Activated CD8-positive, alpha-beta memory T cell treated with anti-CD3 and anti-CD28 coated beads for 4 hours (primary cell): ENCODE data around the gene PTPRN2.

Experiments
- DNase-seq, 2 donors: peaks; one replicate each; pipeline ENCODE4 v3.0.0-alpha.2; 2020; ENCODE audit warnings: low read depth in 2 of 2

PTPRN2 gene

DNA sequence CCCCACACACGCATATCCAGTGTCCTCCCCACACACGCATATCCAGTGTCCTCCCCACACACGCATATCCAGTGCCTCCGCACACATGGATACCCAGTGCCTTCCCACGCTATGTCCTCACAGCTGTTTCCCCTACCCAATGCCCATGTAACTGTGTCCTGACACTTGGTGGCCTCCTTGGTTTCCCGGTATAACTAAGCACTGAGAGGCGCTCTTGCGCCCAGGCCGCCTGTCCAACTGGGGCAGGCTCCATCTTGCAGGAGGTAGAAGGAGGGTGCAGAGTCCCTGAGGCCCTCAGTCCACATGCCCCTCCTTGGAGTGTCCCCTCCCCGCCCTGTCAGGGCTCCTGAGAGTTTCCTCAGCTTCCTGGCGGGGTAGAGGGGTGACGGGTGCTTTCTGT, 715.2 kb downstream of the PTPRN2 start:
- DNase-seq: no peak

DNA sequence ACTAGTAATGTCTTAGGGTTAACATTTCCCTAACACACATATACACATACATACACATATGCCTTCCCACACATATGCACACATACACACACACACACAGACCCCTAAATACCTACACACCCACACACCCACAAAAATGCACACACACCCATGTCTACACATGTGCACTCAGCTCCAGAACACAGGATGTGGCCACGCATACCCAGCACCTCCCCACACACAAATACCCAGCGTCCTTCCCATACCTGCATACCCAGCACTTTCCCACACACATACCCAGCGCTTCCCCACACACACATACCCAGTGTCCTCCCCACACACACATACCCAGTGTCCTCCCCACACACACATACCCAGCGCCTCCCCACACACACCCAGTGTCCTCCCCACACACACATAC, 715.9 kb downstream of the PTPRN2 start:
- DNase-seq: no peak

DNA sequence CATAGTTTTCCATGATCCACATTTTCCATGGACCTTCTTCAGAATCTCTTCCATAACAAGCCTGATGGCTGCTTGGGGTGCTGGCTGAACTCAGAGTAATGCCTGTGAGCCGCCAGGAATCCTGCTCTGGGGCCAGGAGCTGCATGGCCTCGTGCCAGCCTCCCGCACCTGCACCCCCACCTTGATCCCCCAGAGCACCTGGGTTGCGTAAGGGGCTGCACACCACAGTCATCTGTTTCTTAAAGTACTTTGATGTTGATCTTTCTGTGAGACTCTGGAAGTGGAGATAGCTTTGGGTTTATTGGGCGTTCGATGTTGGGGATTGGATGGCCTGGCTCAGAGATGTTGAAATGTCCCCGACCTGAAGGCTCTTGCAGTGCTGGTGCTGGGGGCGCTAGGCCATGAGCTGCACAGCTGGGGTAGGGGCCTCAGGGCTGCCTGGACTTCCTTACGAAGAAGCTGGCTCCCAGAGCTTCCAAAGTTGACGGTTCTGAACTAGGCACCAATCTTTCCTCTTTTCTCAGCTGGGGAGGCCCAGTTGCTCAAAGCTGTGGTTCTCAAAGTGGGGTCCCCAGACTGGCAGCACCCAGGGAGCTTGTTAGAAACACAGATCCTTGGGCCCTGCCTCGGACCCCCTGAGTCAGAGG, 716.9 kb downstream of the PTPRN2 start:
- no peak for DNase-seq

DNA sequence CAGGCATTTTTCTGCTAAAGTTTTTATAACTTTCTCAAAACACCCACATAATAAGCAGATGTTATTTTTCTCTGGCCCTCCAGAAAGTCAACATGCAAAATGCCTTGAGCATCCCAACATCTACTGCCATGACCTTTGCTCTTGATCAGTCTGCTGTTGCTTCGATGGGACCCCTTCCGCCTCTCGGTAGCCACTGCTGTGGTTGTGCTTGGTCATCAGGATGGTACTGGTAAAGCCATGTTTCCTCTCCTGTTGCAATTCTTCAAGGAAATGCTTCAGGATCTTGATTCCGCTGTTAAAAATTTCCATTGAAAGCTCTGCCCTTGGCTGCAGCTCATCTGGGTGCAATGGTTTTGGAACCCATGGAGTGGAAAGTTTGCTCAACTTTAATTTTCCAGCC, 717.8 kb downstream of the PTPRN2 start:
- no peak for DNase-seq

- DNase-seq: no peak
Measured at GRCh38 chr7:157867685-157868305, 719.8 kb downstream of the PTPRN2 start.

DNA sequence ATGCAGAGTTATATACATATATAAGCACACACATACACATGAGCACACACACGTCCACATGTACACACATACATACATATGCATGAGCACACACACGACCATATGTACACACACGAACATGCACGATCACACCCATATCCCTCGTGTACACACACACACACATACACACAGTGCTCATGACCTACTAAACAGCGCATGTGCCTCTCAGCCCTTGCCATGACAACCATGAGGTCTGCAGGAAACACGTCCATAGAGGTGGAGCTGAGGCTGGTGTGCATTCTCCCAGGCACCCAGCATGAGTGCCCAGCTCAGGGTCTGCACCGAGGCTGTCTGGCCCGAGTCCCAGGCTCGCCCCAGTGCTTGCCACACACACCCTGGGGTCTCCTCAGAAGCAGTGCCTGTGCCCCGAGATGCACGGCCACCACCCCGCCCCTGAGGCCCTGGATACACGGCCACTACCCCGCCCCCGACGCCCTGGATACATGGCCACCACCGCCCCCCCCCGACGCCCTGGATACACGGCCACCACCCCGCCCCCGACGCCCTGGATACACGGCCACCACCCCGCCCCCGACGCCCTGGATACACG, 721.2 kb downstream of the PTPRN2 start:
- no peak for DNase-seq

- DNase-seq: no peak
Measured at GRCh38 chr7:157865351-157866165, 722.1 kb downstream of the PTPRN2 start.

- no peak for DNase-seq
Measured at GRCh38 chr7:157864911-157865310, 722.7 kb downstream of the PTPRN2 start.

- no peak for DNase-seq
Measured at GRCh38 chr7:157863906-157864810, 723.5 kb downstream of the PTPRN2 start.

- no peak for DNase-seq
Measured at GRCh38 chr7:157863176-157863575, 724.4 kb downstream of the PTPRN2 start.

DNA sequence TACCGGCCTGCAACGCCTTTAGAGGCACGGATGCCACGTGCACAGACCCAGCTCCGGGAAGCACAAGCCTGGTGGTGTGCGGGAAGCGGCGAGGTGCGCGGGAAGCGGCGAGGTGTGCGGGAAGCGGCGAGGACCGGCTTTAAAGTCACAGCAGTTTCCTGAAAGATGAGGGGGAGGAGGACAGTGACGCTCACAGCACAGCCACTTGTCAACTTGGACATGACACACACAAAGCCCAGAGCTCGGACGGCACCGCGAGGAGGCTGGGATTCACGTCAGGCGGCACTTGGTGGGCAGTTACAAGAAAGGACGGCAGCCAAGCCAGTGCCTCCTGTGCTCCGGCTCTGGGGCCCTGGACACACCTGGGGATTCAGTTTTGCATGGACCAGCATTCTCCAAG, 724.9 kb downstream of the PTPRN2 start:
- DNase-seq: no peak

- DNase-seq: no peak
Measured at GRCh38 chr7:157861551-157861950, 726.1 kb downstream of the PTPRN2 start.

DNA sequence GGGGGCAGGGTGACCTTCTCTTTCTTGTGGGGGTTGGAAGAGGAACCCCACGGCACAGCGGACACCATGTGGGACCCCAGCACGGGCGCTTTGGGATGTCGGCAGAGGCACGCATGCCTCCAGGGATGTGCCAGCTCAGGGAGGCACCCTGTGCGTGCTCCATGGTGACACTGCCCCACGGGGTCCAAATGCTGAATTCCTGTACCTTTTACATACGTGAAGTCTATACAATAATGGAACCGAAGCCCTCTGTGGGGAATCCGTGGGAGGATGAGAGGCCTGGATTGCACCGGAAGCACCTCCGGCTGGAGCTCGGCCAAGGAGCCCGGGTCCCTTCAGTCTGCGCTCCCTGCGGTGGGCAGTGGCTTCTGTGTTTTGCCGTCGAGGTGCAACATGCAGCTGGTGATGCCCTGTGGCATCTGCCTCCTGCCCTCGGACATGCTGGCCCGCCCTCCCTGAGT, 726.6 kb downstream of the PTPRN2 start:
- DNase-seq: no peak

GRCh38 chr7:157860406-157860805, 727.2 kb downstream of the PTPRN2 start:
- DNase-seq: no peak

DNA sequence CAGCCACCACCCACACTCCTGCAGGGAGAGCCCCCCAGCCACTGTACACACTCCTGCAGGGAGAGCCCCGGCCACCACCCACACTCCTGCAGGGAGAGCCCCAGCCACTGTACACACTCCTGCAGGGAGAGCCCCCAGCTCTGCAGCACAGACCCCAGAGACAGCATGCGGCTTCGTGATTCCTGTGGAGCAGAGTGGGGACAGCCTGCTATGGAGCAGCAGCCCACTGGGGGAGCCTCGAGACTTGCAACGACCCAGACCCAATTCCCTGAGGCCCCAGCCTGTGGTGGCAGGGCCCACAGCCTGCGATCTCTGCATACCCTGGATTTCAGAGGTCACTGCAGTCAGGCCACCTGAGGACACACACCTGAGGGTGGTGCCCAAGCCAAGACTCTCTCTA, 727.7 kb downstream of the PTPRN2 start:
- no peak for DNase-seq

DNA sequence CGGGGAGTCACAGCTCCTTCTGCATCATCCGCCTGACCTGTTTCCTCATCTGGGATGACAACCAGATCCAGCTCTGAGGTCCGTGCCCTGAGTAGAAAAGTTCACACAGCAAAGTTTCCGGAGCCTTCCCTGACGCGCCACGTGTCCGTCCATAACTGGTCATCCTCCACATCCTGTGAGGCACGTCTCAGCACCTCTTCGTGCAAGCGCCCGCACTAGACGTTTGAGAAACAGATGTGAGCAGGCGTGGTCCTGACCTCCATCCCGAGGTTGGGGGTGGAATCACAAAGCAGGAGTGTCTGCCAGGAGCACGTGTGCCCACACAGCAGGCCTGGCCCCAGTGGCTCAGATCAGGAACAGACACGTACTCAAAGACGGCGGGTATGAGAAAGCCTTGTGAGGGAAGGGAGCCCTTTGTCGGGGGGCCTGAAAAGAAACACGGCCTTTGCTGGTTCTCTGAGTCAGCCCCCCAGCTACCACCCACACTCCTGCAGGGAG, 730.0 kb downstream of the PTPRN2 start:
- no peak for DNase-seq

- no peak for DNase-seq
Measured at GRCh38 chr7:157856873-157857577, 730.6 kb downstream of the PTPRN2 start.

DNA sequence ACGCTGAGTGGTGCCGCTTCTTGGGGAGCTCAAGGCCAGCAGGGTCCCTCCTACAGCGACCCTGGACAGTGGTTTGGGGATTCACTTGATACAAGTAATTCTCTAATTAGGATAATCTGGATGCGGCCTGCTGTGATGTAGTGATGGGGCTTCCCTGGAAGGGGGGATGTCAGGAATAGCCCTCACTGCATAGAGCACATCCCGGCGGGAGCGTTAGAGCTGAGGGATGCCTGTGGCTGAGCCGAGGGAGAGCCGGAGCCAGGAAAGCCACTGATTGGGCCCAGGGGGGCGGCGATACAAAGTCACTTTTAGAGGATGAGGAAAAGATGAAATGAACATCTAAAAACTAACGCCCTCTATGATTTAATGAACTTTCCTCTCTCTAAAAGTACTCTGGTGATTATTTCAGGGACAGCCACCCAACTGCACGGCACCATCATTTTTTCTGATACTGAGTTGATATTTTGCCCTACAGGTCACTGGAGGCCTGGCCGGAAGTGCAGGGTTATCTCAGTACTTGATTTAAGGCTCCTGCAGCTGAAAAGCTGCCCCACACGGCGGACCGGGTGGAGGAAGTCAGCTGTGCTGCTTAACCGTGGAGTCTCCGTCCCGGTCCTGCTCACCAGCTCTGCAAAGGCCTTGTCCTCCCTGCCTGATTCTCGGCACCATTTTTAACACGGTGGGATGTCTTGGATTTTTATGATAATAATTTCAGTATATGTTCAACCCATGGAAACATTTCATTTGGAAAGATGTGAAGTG, 732.0 kb downstream of the PTPRN2 start:
- DNase-seq: no peak

DNA sequence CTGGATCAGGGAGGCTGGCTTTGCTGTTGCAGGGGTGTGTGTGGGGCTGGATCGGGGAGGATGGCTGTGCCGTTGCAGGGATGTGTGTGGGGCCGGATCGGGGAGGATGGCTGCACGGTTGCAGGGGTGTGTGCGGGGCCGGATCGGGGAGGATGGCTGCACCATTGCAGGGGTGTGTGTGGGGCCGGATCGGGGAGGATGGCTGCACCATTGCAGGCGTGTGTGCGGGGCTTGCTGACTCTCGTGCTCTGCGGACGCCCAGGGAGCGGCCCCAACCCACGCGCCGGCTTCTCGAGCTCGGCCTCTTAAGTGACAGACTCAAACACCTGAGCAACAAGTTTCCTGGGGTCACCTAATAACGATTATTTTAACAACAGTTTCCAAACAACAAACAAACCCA, 732.6 kb downstream of the PTPRN2 start:
- DNase-seq: no peak
